NB4 (cell line): Measurements from ENCODE around the gene RFX4.

ENCODE experiments used
- MYC ChIP-seq: IDR thresholded peaks from 2 replicates; pipeline ENCODE4 v1.6.1; 2011; ENCODE audit warnings: low read depth, low read length
- POLR2A ChIP-seq: IDR thresholded peaks from 2 replicates; pipeline ENCODE4 v1.6.1; 2011; ENCODE audit warnings: mild to moderate bottlenecking; ENCODE audit not compliant: insufficient read length; ENCODE audit errors: extremely low read depth
- TF ChIP-seq, protein P1 (sequence below): IDR thresholded peaks from one replicate; pipeline ENCODE4 v1.5.1; 2012; ENCODE audit warnings: low read depth, low read length

DNA sequence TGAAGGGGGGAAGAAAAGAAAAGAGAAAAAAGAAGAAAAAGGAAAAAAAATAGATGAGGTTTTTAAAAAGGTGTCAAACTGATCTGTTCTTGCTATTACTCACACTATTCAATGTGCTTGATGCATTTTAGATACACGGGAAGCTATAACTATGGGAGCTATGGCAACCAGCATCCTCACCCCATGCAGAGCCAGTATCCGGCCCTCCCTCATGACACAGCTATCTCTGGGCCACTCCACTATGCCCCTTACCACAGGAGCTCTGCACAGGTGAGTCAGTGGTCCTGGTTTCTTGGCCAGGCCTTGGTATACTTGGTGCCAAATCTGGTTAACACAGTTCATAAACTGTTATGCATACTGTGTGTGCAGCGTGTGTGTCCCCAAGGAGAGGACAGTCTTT lies 167.7 kb downstream of the RFX4 start:
- TF ChIP-seq, protein P1, sequence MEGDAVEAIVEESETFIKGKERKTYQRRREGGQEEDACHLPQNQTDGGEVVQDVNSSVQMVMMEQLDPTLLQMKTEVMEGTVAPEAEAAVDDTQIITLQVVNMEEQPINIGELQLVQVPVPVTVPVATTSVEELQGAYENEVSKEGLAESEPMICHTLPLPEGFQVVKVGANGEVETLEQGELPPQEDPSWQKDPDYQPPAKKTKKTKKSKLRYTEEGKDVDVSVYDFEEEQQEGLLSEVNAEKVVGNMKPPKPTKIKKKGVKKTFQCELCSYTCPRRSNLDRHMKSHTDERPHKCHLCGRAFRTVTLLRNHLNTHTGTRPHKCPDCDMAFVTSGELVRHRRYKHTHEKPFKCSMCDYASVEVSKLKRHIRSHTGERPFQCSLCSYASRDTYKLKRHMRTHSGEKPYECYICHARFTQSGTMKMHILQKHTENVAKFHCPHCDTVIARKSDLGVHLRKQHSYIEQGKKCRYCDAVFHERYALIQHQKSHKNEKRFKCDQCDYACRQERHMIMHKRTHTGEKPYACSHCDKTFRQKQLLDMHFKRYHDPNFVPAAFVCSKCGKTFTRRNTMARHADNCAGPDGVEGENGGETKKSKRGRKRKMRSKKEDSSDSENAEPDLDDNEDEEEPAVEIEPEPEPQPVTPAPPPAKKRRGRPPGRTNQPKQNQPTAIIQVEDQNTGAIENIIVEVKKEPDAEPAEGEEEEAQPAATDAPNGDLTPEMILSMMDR, result no peak
- TF ChIP-seq POLR2A, result no peak
- no peak for TF ChIP-seq MYC
